IMR-90 (cell line): Measurements from ENCODE around the gene SLC7A6. TPM values are rescaled to one million over a fixed set of nuclear protein-coding genes. Genes with fewer than 3 reads are reported as not detected.
A peak's percentile ranks its signal among the peaks of the same experiment; 100 is the strongest.

Source experiments
- ATAC-seq: fragments of 200-7000 bp; cut with Tn5 transposase; 2 replicates; pipeline ENCODE4 v1.9.1; 2020; ENCODE audit warnings: low read depth, mild to moderate bottlenecking, moderate library complexity
- BruUV-seq: library from RNA; stranded (reverse); fragments of 400-500 nt; replicated peaks from 2 replicates; lab custom pipeline; 2021; lab: Mats Ljungman, UMichigan
- CTCF ChIA-PET: fragments of 300-600 bp; formaldehyde crosslinking; extraction: SDS; loops from one replicate; lab custom pipeline; 2021; ENCODE audit warnings: antibody characterized with exemption; lab: Yijun Ruan, JAX
- POLR2A ChIA-PET: fragments of 300-600 bp; sonication (Branson Sonifier 250); formaldehyde crosslinking; loops from one replicate; lab custom pipeline; 2022; ENCODE audit warnings: antibody characterized with exemption; ENCODE audit not compliant: unreplicated experiment; lab: Charles Lee
- DNase-seq: peaks from one replicate; pipeline ENCODE4 v3.0.0; 2013
- H2AFZ ChIP-seq: replicated peaks from 2 replicates; pipeline ENCODE3; 2013; ENCODE audit warnings: low read length, mild to moderate bottlenecking; ENCODE audit not compliant: poor library complexity
- H2AK5ac ChIP-seq: 2 replicates; pipeline ENCODE4 v1.6.1; 2013; ENCODE audit warnings: low read depth, low read length, inconsistent platforms
- H2AK9ac ChIP-seq: replicated peaks from 2 replicates; pipeline ENCODE3; 2013; ENCODE audit warnings: mild to moderate bottlenecking, low read depth, low read length, moderate library complexity; ENCODE audit not compliant: poor library complexity
- H2BK120ac ChIP-seq: 2 replicates; pipeline ENCODE4 v1.6.1; 2013; ENCODE audit warnings: low read depth, low read length, inconsistent platforms
- H2BK15ac ChIP-seq: 3 replicates; pipeline ENCODE4 v1.6.1; 2013; ENCODE audit warnings: low read depth, low read length, inconsistent platforms
- H2BK20ac ChIP-seq: 2 replicates; pipeline ENCODE4 v1.6.1; 2013; ENCODE audit warnings: low read depth, mild to moderate bottlenecking, inconsistent platforms, low read length, moderate library complexity
- H2BK5ac ChIP-seq: 2 replicates; pipeline ENCODE4 v1.6.1; 2013; ENCODE audit warnings: mild to moderate bottlenecking, low read depth, low read length, inconsistent platforms; ENCODE audit not compliant: poor library complexity, severe bottlenecking
- H3K14ac ChIP-seq: replicated peaks from 2 replicates; pipeline ENCODE4 v1.6.1; 2013; ENCODE audit warnings: low read depth, low read length, inconsistent platforms
- H3K18ac ChIP-seq: 2 replicates; pipeline ENCODE4 v1.6.1; 2013; ENCODE audit warnings: low read depth, low read length, control low read depth
- H3K23ac ChIP-seq: 2 replicates; pipeline ENCODE4 v1.6.1; 2013; ENCODE audit warnings: low read depth, low read length, inconsistent platforms
- H3K27ac ChIP-seq: 2 replicates; pipeline ENCODE4 v1.5.1; 2013; ENCODE audit warnings: mild to moderate bottlenecking, control low read depth, low read length; ENCODE audit not compliant: insufficient read depth
- H3K27me3 ChIP-seq: 2 replicates; pipeline ENCODE4 v1.6.1; 2013; ENCODE audit warnings: low read length; ENCODE audit not compliant: control insufficient read depth, insufficient read depth
- H3K36me3 ChIP-seq: 2 replicates; pipeline ENCODE4 v1.6.1; 2013; ENCODE audit warnings: low read length, mixed read lengths; ENCODE audit not compliant: control insufficient read depth, insufficient read depth
- H3K4ac ChIP-seq: 2 replicates; pipeline ENCODE4 v1.6.1; 2013; ENCODE audit warnings: low read depth, low read length, inconsistent platforms
- H3K4me1 ChIP-seq: 2 replicates; pipeline ENCODE4 v1.6.1; 2013; ENCODE audit warnings: low read length, mixed read lengths; ENCODE audit not compliant: control insufficient read depth, insufficient read depth
- H3K4me2 ChIP-seq: 2 replicates; pipeline ENCODE4 v1.6.1; 2013; ENCODE audit warnings: low read depth, mild to moderate bottlenecking, control low read depth, low read length, moderate library complexity
- H3K4me3 ChIP-seq: 2 replicates; pipeline ENCODE4 v1.5.1; 2013; ENCODE audit warnings: low read depth, mild to moderate bottlenecking, control low read depth, low read length, moderate library complexity; ENCODE audit not compliant: insufficient read depth
- H3K56ac ChIP-seq: 2 replicates; pipeline ENCODE4 v1.6.1; 2013; ENCODE audit warnings: low read length, inconsistent platforms; ENCODE audit not compliant: insufficient read depth; ENCODE audit errors: extremely low read depth
- H3K79me1 ChIP-seq, 2 experiments: 2 replicates each; pipeline ENCODE4 v1.6.1; 2013; ENCODE audit warnings: low read length in 2 of 2, inconsistent platforms in 1 of 2, low read depth in 1 of 2
- H3K9ac ChIP-seq: 2 replicates; pipeline ENCODE4 v1.6.1; 2013; ENCODE audit warnings: low read depth, low read length, control low read depth
- H3K9me1 ChIP-seq: 2 replicates; pipeline ENCODE4 v1.6.1; 2013; ENCODE audit warnings: low read length, inconsistent platforms; ENCODE audit not compliant: insufficient read depth
- H3K9me3 ChIP-seq: 2 replicates; pipeline ENCODE4 v1.6.1; 2013; ENCODE audit warnings: low read length; ENCODE audit not compliant: control insufficient read depth, insufficient read depth
- H4K20me1 ChIP-seq: 2 replicates; pipeline ENCODE4 v1.6.1; 2013; ENCODE audit warnings: low read length, inconsistent platforms; ENCODE audit not compliant: insufficient read depth
- H4K5ac ChIP-seq: 2 replicates; pipeline ENCODE4 v1.6.1; 2013; ENCODE audit warnings: mild to moderate bottlenecking, low read depth, low read length, control low read depth
- H4K8ac ChIP-seq, 2 experiments: 2 replicates each; pipeline ENCODE4 v1.6.1; 2013; ENCODE audit warnings: low read depth in 2 of 2, low read length in 2 of 2, control low read depth in 1 of 2, inconsistent platforms in 1 of 2
- H4K91ac ChIP-seq: 2 replicates; pipeline ENCODE4 v1.6.1; 2013; ENCODE audit warnings: low read depth, low read length, inconsistent platforms; ENCODE audit not compliant: insufficient read depth
- MAFK ChIP-seq: IDR thresholded peaks from 2 replicates; pipeline ENCODE4 v1.6.1; 2012; ENCODE audit warnings: low read depth, low read length, improper control_type of control experiment
- RAD21 ChIP-seq: IDR thresholded peaks from 2 replicates; pipeline ENCODE4 v1.6.1; 2012; ENCODE audit warnings: low read length, improper control_type of control experiment
- RCOR1 ChIP-seq: IDR thresholded peaks from 2 replicates; pipeline ENCODE4 v1.6.1; 2012; ENCODE audit warnings: mild to moderate bottlenecking, low read length, improper control_type of control experiment; ENCODE audit not compliant: insufficient replicate concordance
- WGBS, 2 experiments: methylation state at CpG; one replicate each; pipeline versions ENCODE4 v1.1.5 to v1.1.7; 2013; ENCODE audit warnings: missing lambda C conversion rate in 2 of 2; ENCODE audit not compliant: insufficient read length in 1 of 2; ENCODE audit errors: extremely low coverage in 2 of 2; 5-methylcytosine and 5-hydroxymethylcytosine counted together
- dilution Hi-C: fragments of 300-500 bp; cut with HindIII; formaldehyde crosslinking; loops from one replicate; pipeline ENCODE4 v1.14.3; 2018; ENCODE audit warnings: low sequenced_read_pairs; ENCODE audit not compliant: unreplicated experiment
- in situ Hi-C: fragments of 300-500 bp; cut with MboI; formaldehyde crosslinking; loops from 3 replicates; pipeline ENCODE4 v1.14.3; 2019; ENCODE audit warnings: low sequenced_read_pairs, inconsistent platforms, mixed read lengths
- intact Hi-C: fragments of 100-400 bp; cut with micrococcal nuclease; formaldehyde crosslinking; loops from 2 replicates; pipeline ENCODE4 v1.10.0; 2022
- polyA plus RNA-seq, 3 experiments: library from polyadenylated mRNA; depleted of rRNA; stranded (reverse); fragments of >200 nt; gene quantifications; 2 replicates each; pipeline ENCODE4 v1.2.3, GENCODE V29; 2012; ENCODE audit warnings: low replicate concordance in 1 of 3
- total RNA-seq: library from RNA; depleted of rRNA; stranded (reverse); fragments of >200 nt; gene quantifications from 2 replicates; pipeline ENCODE4 v1.2.3, GENCODE V29; 2012

The SLC7A6 gene
- total and polyA plus RNA-seq, 2 of the 4 experiments (the other 2 are of a cell fraction): 29.4 to 36.1 TPM

- CTCF ChIA-PET: no interaction called here
- Histone ChIP-seq H3K27ac (no peak overlapping the region), H3K4me1 (peaks cover 7% of the 10 kb centered on the region; the same call in 1 of the 2 replicates)
These were observed 34.0 kb downstream of the SLC7A6 start for GRCh38 chr16:68298312-68298711.

More at GRCh38 chr16:68298312-68298711, 34.0 kb downstream of the SLC7A6 start:
- Histone ChIP-seq H2AK9ac (no peak overlapping the region), H4K20me1 (peaks cover 16% of the 10 kb centered on the region), H2BK15ac (no peak overlapping the region), H4K8ac (no peak overlapping the region), H3K27me3 (no peaks in the 10 kb centered on the region), H3K23ac (0 out of 2 replicates have a peak overlapping the region, but pooled peaks have one; percentile 23), H3K9ac (no peak overlapping the region), H2BK20ac (no peak overlapping the region), H3K4ac (peak overlapping the region; percentile 36; the same call in 1 of the 2 replicates), H3K36me3 (peaks cover 59% of the 10 kb centered on the region), H3K56ac (no peak overlapping the region), H3K9me1 (peaks cover 8% of the 10 kb centered on the region; the same call in 1 of the 2 replicates), H3K9me3 (no peaks in the 10 kb centered on the region), H3K79me1 (peaks cover 15 to 64% of the 10 kb centered on the region in 2 experiments; a peak in 3 of 4 replicates), H3K14ac (0 out of 2 replicates have a peak overlapping the region, but pooled peaks have one; percentile 8), H2AFZ (no peak overlapping the region), H4K5ac (no peak overlapping the region), H2BK5ac (peak overlapping the region; percentile 37), H3K4me2 (no peak overlapping the region), H3K4me3 (no peak overlapping the region), H4K91ac (no peak overlapping the region), H3K18ac (no peak overlapping the region), H2BK120ac (no peak overlapping the region), H2AK5ac (no peak overlapping the region)
- DNase-seq (no peak), ATAC-seq (no peak)
- in situ Hi-C loops (no loop called here), intact Hi-C loops (loop anchor here (5.0 kb wide), 1 partner anchor 36 kb away; the partner anchor contains the start of gene SLC7A6), dilution Hi-C loops (no loop called here)
- 100% methylated on average over 1 of the region's 3 CpGs; no CpG with 5 or more reads in 1 of the 2 experiments for WGBS, 2 experiments
- no peak for TF ChIP-seq RCOR1
- no peak for TF ChIP-seq RAD21
- no peak for TF ChIP-seq MAFK
- no TSS peak for BruUV-seq
- POLR2A ChIA-PET: no interaction called here
